Astrocyte (in vitro differentiated cells and primary cell): ENCODE measurements around the gene PHF1. TPM values are rescaled to one million over a fixed set of nuclear protein-coding genes. Genes with fewer than 3 reads are reported as not detected.

Source experiments
- DNase-seq: peaks from one replicate; pipeline ENCODE4 v3.0.0-alpha.2; 2010; ENCODE audit warnings: low read depth
- FAIRE-seq: peaks from 2 replicates; lab custom pipeline; 2011; peaks lifted over from hg19 to GRCh38; lab: Jason Lieb, UNC
- H2AFZ ChIP-seq: 2 replicates; pipeline ENCODE4 v1.6.0; 2012; ENCODE audit warnings: low read depth, low read length, inconsistent platforms
- H3K27ac ChIP-seq: 2 replicates; pipeline ENCODE4 v1.5.1; 2011; ENCODE audit warnings: low read depth, low read length, inconsistent platforms
- H3K27me3 ChIP-seq: 2 replicates; pipeline ENCODE4 v1.6.0; 2011; ENCODE audit warnings: low read length, inconsistent platforms; ENCODE audit not compliant: insufficient read depth
- H3K36me3 ChIP-seq: 2 replicates; pipeline ENCODE4 v1.5.1; 2011; ENCODE audit warnings: low read length, inconsistent platforms; ENCODE audit not compliant: insufficient read depth
- H3K4me1 ChIP-seq: 2 replicates; pipeline ENCODE4 v1.5.1; 2011; ENCODE audit warnings: low read length, inconsistent platforms; ENCODE audit not compliant: insufficient read depth
- H3K4me2 ChIP-seq: 2 replicates; pipeline ENCODE4 v1.6.0; 2012; ENCODE audit warnings: low read length, inconsistent platforms
- H3K4me3 ChIP-seq: 2 replicates; pipeline ENCODE4 v1.5.1; 2011; ENCODE audit warnings: low read depth, mild to moderate bottlenecking, low read length, inconsistent platforms; ENCODE audit not compliant: insufficient read depth
- H3K79me2 ChIP-seq: 2 replicates; pipeline ENCODE4 v1.6.0; 2012; ENCODE audit warnings: mild to moderate bottlenecking, low read length, inconsistent platforms; ENCODE audit not compliant: insufficient read depth
- H3K9ac ChIP-seq: 2 replicates; pipeline ENCODE4 v1.6.0; 2012; ENCODE audit warnings: mild to moderate bottlenecking, low read length, inconsistent platforms
- H3K9me3 ChIP-seq: 2 replicates; pipeline ENCODE4 v1.5.1; 2012; ENCODE audit warnings: low read depth, mild to moderate bottlenecking, low read length, inconsistent platforms; ENCODE audit not compliant: insufficient read depth
- H4K20me1 ChIP-seq: 2 replicates; pipeline ENCODE4 v1.6.0; 2012; ENCODE audit warnings: low read length, inconsistent platforms; ENCODE audit not compliant: insufficient read depth
- H3K27ac Mint-ChIP-seq: one replicate; pipeline ENCODE4 v1.8.0; 2021; ENCODE audit warnings: mild to moderate bottlenecking, mixed read lengths; ENCODE audit not compliant: unreplicated experiment
- H3K27me3 Mint-ChIP-seq: one replicate; pipeline ENCODE4 v1.8.0; 2021; ENCODE audit warnings: low read depth, mixed read lengths; ENCODE audit not compliant: unreplicated experiment
- H3K36me3 Mint-ChIP-seq: one replicate; pipeline ENCODE4 v1.8.0; 2021; ENCODE audit warnings: low read depth, mixed read lengths; ENCODE audit not compliant: unreplicated experiment
- H3K4me1 Mint-ChIP-seq: one replicate; pipeline ENCODE4 v1.8.0; 2021; ENCODE audit warnings: low read depth, mixed read lengths; ENCODE audit not compliant: unreplicated experiment
- H3K4me3 Mint-ChIP-seq: one replicate; pipeline ENCODE4 v1.8.0; 2021; ENCODE audit warnings: mild to moderate bottlenecking, moderate library complexity, mixed read lengths; ENCODE audit not compliant: unreplicated experiment
- H3K9me3 Mint-ChIP-seq: one replicate; pipeline ENCODE4 v1.8.0; 2021; ENCODE audit warnings: mild to moderate bottlenecking, mixed read lengths; ENCODE audit not compliant: unreplicated experiment
- EZH2 ChIP-seq: IDR thresholded peaks from 2 replicates; pipeline ENCODE4 v1.6.1; 2012; ENCODE audit warnings: mild to moderate bottlenecking, low read length, inconsistent platforms; ENCODE audit not compliant: insufficient read depth
- total RNA-seq: library from RNA; stranded (reverse); gene quantifications from 2 replicates; pipeline ENCODE4 v1.2.1, GENCODE V29; 2021
- TF ChIP-seq, protein P1 (sequence below): IDR thresholded peaks from 2 replicates; pipeline ENCODE4 v1.5.1; 2011; ENCODE audit warnings: low read depth, mild to moderate bottlenecking, inconsistent platforms, low read length, moderate library complexity; ENCODE audit not compliant: insufficient read depth

Gene PHF1
- total RNA-seq, 1 donor from 2014 or later = 34.3 TPM

DNA sequence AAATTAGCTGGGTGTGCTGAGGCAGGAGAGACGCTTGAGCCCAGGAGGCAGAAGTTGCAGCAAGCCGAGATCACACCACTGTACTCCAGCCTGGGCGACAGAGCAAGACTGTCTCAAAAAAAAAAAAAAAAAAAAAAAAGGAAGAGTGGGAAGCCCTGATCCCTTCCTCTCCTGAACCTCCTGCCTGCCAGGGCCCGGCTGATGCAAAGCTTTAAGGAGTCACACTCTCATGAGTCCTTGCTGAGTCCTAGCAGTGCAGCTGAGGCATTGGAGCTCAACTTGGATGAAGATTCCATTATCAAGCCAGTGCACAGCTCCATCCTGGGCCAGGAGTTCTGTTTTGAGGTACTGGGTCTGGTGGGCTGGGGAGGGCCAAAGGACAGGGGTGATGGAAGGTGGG, 24.1 kb downstream of the PHF1 start:
- no peak overlapping the region for H3K9ac ChIP-seq
- H3K4me1 ChIP-seq = peaks cover 33% of the 10 kb centered on the region
- no peak for DNase-seq
- peaks cover 13% of the 10 kb centered on the region for H3K79me2 ChIP-seq
- H3K27me3 Mint-ChIP-seq = no peaks in the 10 kb centered on the region
- H3K36me3 ChIP-seq = peaks cover 22% of the 10 kb centered on the region
- H3K36me3 Mint-ChIP-seq = peaks cover 28% of the 10 kb centered on the region
- peaks cover 41% of the 10 kb centered on the region for H3K4me1 Mint-ChIP-seq
- no peaks in the 10 kb centered on the region for H3K9me3 Mint-ChIP-seq
- no peak for FAIRE-seq
- TF ChIP-seq, protein P1, sequence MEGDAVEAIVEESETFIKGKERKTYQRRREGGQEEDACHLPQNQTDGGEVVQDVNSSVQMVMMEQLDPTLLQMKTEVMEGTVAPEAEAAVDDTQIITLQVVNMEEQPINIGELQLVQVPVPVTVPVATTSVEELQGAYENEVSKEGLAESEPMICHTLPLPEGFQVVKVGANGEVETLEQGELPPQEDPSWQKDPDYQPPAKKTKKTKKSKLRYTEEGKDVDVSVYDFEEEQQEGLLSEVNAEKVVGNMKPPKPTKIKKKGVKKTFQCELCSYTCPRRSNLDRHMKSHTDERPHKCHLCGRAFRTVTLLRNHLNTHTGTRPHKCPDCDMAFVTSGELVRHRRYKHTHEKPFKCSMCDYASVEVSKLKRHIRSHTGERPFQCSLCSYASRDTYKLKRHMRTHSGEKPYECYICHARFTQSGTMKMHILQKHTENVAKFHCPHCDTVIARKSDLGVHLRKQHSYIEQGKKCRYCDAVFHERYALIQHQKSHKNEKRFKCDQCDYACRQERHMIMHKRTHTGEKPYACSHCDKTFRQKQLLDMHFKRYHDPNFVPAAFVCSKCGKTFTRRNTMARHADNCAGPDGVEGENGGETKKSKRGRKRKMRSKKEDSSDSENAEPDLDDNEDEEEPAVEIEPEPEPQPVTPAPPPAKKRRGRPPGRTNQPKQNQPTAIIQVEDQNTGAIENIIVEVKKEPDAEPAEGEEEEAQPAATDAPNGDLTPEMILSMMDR = no peak
- no peak for TF ChIP-seq EZH2
- no peak overlapping the region for H3K4me3 ChIP-seq
- peak overlapping the region; percentile 54 for H3K4me3 Mint-ChIP-seq
- H4K20me1 ChIP-seq = peaks cover 43% of the 10 kb centered on the region
- no peak overlapping the region for H3K27ac Mint-ChIP-seq
- H3K27ac ChIP-seq = no peak overlapping the region
- H3K9me3 ChIP-seq = no peaks in the 10 kb centered on the region
- no peak overlapping the region for H3K4me2 ChIP-seq
- no peaks in the 10 kb centered on the region for H3K27me3 ChIP-seq
- H2AFZ ChIP-seq = no peak overlapping the region

DNA sequence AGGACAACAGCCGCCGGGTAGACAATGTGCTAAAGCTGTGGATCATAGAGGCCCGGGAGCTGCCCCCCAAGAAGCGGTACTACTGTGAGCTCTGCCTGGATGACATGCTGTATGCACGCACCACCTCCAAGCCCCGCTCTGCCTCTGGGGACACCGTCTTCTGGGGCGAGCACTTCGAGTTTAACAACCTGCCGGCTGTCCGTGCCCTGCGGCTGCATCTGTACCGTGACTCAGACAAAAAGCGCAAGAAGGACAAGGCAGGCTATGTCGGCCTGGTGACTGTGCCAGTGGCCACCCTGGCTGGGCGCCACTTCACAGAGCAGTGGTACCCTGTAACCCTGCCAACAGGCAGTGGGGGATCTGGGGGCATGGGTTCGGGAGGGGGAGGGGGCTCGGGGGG, 26.9 kb downstream of the PHF1 start:
- Histone ChIP-seq H3K4me3 (no peak overlapping the region), H3K4me2 (no peak overlapping the region), H3K4me1 (peaks cover 17% of the 10 kb centered on the region), H3K79me2 (no peaks in the 10 kb centered on the region), H3K27ac (no peak overlapping the region), H3K36me3 (peaks cover 22% of the 10 kb centered on the region), H3K27me3 (no peaks in the 10 kb centered on the region), H3K9ac (no peak overlapping the region), H2AFZ (no peak overlapping the region), H3K9me3 (no peaks in the 10 kb centered on the region), H4K20me1 (peaks cover 25% of the 10 kb centered on the region)
- FAIRE-seq = no peak
- H3K4me1 Mint-ChIP-seq = peaks cover 21% of the 10 kb centered on the region
- DNase-seq = no peak
- H3K27me3 Mint-ChIP-seq = no peaks in the 10 kb centered on the region
- no peaks in the 10 kb centered on the region for H3K9me3 Mint-ChIP-seq
- TF ChIP-seq, protein P1 = no peak
- TF ChIP-seq EZH2 = no peak
- peaks cover 33% of the 10 kb centered on the region for H3K36me3 Mint-ChIP-seq
- no peak overlapping the region for H3K4me3 Mint-ChIP-seq
- H3K27ac Mint-ChIP-seq = no peak overlapping the region

DNA sequence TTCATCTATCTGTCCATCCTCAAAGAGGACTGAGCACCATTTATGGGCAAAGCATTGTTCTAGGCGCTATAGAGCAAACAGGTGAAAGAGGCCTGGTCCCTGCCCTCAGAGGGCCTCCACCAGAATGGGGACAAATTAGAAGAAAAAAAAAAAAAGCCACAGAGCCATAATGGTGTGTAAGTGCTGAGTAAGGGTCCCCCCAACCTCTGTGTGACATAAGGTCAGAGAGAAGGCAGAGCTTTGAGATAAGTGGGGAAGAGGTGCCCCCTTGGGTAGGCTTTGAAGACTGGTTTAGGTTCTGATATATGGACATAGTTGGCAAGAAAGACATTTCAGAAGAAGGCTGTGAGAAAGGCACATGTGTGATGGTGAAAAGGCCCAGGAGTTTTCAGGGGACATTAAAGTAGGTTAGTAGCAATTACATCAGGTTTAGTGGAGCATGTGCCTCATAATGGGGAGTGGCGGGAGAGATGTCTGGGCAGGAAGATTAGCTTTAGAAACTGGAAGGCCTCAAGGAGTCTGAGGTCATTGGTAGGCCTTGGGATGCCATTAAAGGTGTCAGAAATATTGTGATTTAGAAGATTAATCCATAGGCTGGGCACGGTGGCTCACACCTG, 28.3 kb downstream of the PHF1 start:
- Histone ChIP-seq H3K4me2 (no peak overlapping the region), H3K9ac (no peak overlapping the region), H2AFZ (no peak overlapping the region), H3K27ac (no peak overlapping the region), H3K79me2 (no peaks in the 10 kb centered on the region), H3K9me3 (no peaks in the 10 kb centered on the region), H3K4me1 (peaks cover 5% of the 10 kb centered on the region), H3K36me3 (peaks cover 24% of the 10 kb centered on the region), H4K20me1 (peaks cover 14% of the 10 kb centered on the region), H3K27me3 (no peaks in the 10 kb centered on the region), H3K4me3 (no peak overlapping the region)
- DNase-seq (no peak), FAIRE-seq (no peak)
- Mint-ChIP-seq H3K27me3 (no peaks in the 10 kb centered on the region), H3K9me3 (no peaks in the 10 kb centered on the region), H3K4me1 (peaks cover 9% of the 10 kb centered on the region), H3K36me3 (peaks cover 34% of the 10 kb centered on the region), H3K27ac (no peak overlapping the region), H3K4me3 (no peak overlapping the region)
- TF ChIP-seq, protein P1 = no peak
- TF ChIP-seq EZH2 = no peak
